Raji (cell line): Measurements from ENCODE around the gene PRRX2.

ENCODE experiments used
- POLR2A ChIP-seq: IDR thresholded peaks from 2 replicates; pipeline ENCODE4 v1.6.1; 2011; ENCODE audit warnings: low read depth, low read length, control low read depth; ENCODE audit not compliant: insufficient read depth

The PRRX2 gene

DNA sequence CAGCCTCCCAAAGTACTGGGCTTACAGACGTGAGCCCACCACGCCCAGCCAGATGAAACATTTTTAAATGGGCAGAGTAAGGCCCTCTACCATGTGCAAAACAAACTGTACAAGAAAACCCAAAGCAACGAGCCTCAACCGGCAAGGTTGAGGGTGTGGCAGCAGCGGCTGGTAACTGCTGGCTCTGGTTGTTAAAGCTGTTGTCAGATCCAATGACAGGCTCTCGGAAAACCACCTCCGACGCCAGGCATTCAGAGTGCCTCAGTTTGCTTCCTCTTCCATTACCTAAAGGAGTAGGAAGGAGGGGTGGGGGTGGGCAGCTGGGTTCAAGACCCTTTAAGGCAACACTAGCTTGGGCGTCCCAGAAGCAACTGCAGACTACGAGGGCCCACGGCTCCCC lies 21.1 kb upstream of the PRRX2 start:
- TF ChIP-seq POLR2A: no peak

DNA sequence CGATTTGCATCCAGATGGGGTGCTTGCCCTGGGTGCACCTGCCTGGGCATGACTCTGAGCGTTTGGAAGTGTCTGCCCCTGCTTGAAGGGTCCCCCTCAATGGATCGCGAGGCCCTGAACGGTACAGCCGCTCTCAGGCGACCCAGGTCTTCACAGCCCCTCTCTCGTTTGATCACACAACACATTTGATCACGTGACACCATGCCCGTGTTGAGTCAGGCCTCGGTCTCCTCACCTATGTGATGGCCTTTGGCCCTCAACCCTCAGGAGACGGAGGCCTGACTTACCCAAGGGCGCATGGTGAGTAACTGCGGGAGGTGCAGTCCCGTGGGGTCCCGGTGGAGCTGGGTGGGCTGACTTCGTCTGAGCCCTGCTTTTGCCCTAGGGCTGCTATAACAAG lies 20.5 kb upstream of the PRRX2 start:
- TF ChIP-seq POLR2A: no peak

DNA sequence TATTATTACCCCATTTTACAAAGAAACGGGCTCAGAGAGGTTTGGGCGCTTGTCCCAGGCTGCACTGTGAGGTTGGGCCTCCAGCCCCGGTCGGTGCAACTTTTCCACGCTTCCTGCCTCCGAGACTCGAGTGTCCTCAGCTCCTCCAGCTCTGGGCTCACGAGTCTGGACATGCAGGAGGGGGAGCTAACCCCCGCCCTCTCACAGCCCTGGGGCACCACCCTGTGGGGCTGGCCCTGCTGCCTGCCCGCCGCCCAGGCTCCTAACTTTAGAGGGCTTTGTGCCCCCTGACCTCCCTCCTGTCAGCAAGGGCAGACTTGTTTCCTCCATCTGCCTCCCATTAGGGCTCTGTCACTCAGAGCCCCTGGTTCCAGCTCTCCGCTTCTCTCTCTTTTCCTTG lies 19.2 kb upstream of the PRRX2 start:
- no peak for TF ChIP-seq POLR2A

DNA sequence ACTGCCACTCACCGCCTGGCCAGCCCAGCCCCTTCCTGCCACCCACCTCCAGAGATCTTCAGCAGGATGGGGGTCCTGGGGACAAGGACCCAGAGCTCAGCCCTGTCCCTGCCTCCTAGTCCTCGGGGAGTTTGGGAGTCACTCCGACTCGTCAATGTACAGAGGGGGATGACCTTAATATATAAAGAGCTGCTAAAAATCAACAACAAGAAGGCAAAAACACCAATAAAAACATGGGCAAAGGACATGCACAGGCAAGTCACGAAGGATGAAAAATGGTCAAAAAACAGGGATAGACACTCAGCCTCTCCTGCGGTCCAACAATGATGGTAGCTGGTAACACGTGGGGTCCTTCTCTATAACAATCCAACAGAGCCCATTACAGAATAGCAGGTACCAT lies 18.8 kb upstream of the PRRX2 start:
- no peak for TF ChIP-seq POLR2A

- TF ChIP-seq POLR2A: no peak
Measured at GRCh38 chr9:129647635-129648034, 17.8 kb upstream of the PRRX2 start.

- TF ChIP-seq POLR2A: no peak
Measured at GRCh38 chr9:129648092-129648763, 17.2 kb upstream of the PRRX2 start.

- TF ChIP-seq POLR2A: no peak
Measured at GRCh38 chr9:129648764-129649115, 16.7 kb upstream of the PRRX2 start.

DNA sequence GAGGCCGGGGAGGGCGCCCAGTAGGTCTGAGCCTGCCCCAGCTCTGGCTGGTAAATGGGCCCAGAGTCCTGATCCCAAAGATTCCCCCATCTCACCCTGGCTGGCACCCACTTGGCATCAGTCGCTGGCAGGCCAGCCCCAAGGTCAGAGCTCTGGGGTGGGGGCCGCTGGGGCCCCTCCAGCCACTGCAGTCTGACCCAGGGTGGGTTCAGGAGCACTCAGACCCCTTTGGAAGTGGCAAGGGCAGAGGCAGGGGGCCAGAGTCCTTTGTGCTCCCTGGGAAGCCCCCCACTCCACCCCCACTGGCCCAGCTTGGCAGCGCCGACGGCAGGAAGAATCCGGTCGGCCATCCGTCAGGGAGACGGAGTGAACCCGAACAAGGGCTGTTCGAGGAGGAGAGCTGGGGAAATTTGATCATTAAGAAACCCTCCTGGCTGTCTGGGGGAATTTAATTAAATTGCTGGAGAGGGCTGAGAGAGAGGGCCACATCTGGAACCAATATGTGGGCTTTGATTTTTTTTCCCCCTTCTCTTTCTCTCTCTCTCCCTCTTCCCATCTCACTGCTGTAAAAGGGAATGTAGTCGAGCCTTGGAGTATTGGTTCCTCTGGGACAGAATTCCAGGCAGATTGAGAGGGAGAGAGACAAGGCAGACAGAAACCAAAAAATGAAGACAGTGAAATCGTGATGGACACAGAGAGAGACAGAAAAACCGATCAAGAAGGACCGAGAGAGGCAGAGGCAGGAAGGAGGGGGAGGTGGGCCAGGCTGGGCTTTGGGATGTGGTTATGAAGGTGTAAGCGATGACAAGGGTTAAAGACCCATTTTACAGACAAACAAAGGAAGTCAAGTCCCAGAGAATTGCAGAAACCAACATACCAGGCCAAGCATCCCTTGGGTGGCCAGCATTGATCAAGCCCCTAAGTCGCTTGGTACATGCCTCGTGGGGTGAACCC lies 15.4 kb upstream of the PRRX2 start:
- no peak for TF ChIP-seq POLR2A

DNA sequence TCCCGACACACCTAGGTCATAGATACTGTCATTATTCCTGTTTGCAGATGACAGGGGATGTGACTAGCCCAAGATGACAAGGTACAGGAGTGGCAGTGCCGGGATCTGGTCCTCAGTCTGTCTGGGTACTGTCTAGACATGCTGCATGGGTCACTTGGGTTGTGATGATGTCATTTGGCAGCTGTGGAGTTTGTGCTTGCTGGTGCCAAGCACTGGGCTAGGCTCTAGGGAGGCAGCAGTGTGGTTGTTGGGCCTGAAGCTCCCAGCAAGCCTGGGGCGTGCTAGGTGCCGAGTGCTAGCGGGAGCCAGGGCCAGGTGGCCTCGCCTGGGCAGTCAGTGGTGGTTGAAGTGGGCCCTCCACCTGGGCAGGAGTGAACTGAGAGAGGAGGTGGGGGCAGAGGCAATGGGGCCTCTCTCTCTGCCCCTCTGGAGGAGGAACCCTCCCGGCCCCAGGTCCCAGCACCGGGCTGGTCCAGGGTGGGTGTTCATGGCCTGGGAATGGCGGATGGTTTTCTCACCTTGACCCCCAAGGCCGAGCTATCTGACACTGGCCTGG lies 14.7 kb upstream of the PRRX2 start:
- no peak for TF ChIP-seq POLR2A

DNA sequence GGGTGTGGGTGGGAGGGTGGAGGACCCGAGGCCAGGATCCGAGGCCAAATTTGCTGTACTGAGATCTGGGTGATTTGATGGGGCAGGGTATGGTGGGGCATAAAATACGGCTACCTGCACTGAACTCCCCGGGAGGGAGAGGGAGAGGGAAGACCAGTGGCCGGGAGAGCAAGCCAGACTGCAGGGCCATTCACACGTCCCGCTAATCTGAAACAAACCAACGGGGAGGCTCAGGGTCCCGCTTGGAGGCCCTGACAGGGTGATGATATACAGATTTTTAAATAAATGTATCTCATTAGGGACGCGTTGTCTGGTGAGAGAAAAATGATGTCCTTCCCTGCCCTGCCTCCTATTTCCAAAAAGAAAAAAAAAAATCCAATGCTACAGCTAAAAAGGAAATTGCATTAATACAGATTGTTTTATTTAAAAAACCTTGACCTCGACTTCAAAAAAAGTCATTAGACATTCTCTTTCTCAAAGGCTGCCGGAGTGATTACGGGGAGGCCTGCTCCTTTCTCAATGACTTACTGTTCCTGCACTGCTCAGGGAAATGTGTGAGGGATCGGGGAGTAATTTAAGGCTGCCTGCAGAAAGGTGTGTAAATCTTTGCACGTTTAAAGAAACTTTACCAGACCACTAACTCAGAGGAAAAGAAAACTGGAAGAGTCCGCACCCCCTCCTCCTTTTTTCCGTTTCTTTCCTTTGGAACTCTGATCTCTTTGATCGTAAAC lies 11.5 kb upstream of the PRRX2 start:
- TF ChIP-seq POLR2A: no peak

DNA sequence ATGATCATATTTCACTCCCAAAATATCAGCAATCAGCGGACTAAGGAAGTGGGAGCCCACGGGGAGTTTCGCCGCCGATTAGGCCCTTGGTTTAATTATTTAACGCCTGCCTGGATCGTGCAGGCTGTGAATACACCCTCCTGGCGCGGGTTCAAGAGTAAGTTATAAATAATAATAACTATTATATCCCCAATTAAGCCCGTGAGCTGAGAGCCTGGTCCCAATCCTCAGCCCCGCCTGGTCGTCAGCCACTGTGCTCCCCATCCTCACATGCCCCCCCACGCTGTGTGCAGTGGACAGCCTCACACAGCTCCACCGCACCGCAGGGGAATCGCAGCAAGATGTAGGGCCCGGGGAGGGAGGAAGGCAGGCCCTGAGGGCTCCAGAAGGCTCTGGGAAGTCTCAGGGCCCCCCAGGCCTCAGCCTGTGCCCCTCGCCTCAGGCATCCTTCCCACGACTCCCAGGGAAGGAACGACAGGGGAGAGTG lies 10.8 kb upstream of the PRRX2 start:
- no peak for TF ChIP-seq POLR2A

DNA sequence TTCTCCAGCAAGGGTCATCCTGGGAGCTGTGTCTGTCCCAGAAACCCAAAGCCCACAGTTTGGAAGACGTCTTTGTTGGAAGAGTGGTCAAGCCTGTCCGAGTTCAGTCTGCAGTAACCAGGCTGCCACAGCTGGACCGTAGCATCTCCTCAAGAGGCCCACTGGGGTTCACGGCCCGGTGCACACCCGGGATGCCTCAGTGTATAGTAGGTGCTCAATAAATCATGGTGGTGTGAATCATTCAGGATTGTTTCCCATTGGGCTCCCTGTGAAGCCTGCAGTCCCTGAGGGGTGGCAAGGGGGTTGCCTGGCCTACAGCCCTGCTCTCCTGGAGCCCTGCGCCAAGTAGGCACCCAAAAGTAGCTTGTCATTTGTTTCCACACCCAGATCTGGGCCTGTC lies 10.3 kb upstream of the PRRX2 start:
- TF ChIP-seq POLR2A: no peak

DNA sequence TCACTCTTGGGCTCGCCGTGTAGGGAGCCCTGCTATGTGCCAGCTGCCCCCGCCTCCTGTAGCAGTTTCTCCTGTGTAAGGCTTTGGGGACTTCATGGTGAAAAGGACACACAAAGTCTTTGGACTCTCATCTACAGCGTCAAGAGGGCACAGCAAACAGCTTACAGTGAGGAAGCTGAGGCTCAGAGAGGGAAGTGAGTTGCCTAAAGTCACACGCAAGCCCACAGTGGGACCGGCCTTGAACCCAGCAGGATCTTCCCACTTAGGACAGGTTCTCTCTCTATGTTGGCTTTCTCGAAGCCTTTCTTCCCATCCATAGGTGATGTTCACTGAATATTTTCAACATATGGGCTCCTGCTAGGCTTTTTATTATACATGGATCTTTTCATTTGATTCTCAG lies 9.8 kb upstream of the PRRX2 start:
- no peak for TF ChIP-seq POLR2A

DNA sequence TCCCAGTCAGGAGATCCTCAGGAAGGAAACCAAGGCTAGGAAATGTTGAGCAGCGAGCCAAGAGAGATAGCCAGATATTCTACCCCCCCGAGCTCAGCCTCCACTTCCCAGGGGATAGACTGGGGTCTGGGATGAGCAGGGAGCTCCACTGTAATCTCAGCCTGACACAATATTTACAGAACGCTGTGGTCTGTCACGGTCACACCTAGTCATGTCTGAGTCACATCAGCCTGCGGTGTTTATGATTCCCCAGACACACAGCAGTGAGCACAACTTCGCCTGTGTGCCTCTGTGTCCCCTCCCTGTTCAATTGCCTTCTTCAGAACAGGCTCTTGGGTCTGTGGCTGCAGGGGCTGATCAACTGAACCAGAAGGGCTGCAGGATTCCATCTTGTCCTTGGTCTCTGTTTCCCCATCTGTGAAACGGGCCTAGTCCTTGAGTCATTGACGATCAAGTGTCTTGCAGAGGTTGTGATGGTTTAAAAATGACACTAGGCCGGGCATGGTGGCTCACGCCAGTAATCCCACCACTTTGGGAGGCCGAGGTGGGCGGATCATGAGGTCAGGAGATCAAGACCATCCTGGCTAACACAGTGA lies 8.6 kb upstream of the PRRX2 start:
- TF ChIP-seq POLR2A: no peak

DNA sequence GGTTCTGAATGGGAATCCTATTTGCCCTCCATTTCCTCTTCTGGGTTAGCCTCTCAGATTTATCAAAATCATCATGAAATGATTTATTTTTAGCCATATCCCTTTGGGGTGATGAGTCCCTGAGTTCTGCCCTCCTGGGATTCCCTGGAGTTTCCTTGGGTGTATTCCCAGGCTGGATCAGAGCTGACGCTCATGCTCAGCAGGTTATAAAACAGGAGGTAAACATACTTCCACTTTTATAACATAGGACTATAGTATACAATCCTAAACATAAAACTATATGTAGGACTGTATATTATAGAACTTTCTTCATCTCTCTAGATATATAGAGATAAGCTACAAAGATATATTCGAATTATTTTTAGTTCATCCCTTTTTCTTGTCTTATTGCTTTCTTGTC lies 4.4 kb upstream of the PRRX2 start:
- TF ChIP-seq POLR2A: no peak
